ENCODE results near the gene RNF40. TPM values are rescaled to one million over a fixed set of nuclear protein-coding genes. Genes with fewer than 3 reads are reported as not detected.

Gene RNF40
- total RNA-seq, 1 donor from 2014 or later = 182 TPM

DNA sequence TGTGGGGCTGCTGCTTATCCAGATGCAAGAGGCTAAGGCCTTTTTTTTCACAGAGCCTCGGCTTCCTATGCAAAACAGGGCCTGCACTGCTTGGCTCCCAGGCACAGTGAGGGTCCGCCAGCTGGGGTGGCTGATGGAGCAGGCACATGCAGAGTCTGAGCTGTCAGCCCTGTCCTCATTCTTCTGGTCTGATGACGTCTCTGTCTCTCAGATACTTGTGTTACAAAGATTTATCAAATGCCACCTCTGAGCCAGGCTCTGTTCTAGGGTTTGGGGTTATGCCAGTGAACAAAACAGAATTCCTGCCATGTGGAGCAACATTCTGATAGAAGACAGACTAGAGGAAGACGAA is 4.8 kb downstream of the RNF40 start:
- peaks cover 8% of the 10 kb centered on the region for H3K4me1 Mint-ChIP-seq (ENCODE audit: low read depth, unreplicated experiment)
- H3K27ac Mint-ChIP-seq (ENCODE audit: unreplicated experiment) = no peak overlapping the region
- H3K9me3 Mint-ChIP-seq (ENCODE audit: unreplicated experiment) = peaks cover 8% of the 10 kb centered on the region
- H3K27me3 Mint-ChIP-seq (ENCODE audit: unreplicated experiment) = peaks cover 6% of the 10 kb centered on the region
- TF ChIP-seq, protein P1, sequence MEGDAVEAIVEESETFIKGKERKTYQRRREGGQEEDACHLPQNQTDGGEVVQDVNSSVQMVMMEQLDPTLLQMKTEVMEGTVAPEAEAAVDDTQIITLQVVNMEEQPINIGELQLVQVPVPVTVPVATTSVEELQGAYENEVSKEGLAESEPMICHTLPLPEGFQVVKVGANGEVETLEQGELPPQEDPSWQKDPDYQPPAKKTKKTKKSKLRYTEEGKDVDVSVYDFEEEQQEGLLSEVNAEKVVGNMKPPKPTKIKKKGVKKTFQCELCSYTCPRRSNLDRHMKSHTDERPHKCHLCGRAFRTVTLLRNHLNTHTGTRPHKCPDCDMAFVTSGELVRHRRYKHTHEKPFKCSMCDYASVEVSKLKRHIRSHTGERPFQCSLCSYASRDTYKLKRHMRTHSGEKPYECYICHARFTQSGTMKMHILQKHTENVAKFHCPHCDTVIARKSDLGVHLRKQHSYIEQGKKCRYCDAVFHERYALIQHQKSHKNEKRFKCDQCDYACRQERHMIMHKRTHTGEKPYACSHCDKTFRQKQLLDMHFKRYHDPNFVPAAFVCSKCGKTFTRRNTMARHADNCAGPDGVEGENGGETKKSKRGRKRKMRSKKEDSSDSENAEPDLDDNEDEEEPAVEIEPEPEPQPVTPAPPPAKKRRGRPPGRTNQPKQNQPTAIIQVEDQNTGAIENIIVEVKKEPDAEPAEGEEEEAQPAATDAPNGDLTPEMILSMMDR (IDR thresholded peaks at IDR 0.05; ENCODE audit: partially characterized antibody, unreplicated experiment) = no peak
- H3K36me3 Mint-ChIP-seq (ENCODE audit: unreplicated experiment) = peaks cover 5% of the 10 kb centered on the region
- DNase-seq = no peak
- no peak overlapping the region for H3K4me3 Mint-ChIP-seq (ENCODE audit: unreplicated experiment)

DNA sequence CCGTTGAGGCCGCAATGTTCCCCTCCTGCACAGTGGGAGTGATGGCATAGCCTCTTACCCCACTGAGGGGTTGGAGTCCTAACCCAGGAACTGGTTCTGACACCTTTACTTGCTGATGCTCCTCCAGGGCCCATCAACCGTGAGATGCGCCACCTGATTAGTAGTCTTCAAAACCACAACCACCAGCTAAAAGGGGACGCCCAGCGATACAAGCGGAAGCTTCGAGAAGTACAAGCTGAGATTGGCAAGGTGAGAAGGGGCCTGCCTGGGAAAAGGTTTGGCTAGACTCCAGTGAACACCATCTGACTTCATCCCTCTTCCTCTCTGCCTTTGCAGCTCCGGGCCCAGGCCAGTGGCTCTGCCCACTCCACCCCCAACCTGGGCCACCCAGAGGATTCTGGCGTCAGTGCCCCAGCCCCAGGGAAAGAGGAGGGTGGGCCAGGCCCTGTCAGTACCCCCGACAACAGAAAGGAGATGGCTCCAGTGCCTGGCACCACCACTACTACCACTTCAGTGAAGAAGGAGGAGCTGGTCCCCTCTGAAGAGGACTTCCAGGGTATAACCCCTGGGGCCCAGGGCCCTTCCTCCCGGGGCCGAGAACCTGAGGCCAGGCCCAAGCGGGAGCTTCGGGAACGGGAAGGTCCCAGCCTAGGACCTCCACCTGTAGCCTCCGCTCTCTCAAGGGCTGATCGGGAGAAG is 5.8 kb downstream of the RNF40 start:
- DNase-seq = no peak
- Mint-ChIP-seq H3K4me1 (ENCODE audit: low read depth, unreplicated experiment) (peaks cover 8% of the 10 kb centered on the region), H3K27ac (ENCODE audit: unreplicated experiment) (no peak overlapping the region), H3K27me3 (ENCODE audit: unreplicated experiment) (peaks cover 6% of the 10 kb centered on the region), H3K4me3 (ENCODE audit: unreplicated experiment) (no peak overlapping the region), H3K36me3 (ENCODE audit: unreplicated experiment) (peaks cover 5% of the 10 kb centered on the region), H3K9me3 (ENCODE audit: unreplicated experiment) (peaks cover 9% of the 10 kb centered on the region)
- TF ChIP-seq, protein P1 (IDR thresholded peaks at IDR 0.05; ENCODE audit: partially characterized antibody, unreplicated experiment) = no peak

- H3K4me3 Mint-ChIP-seq (ENCODE audit: unreplicated experiment) = no peak overlapping the region
- H3K9me3 Mint-ChIP-seq (ENCODE audit: unreplicated experiment) = peaks cover 11% of the 10 kb centered on the region
- peaks cover 4% of the 10 kb centered on the region for H3K4me1 Mint-ChIP-seq (ENCODE audit: low read depth, unreplicated experiment)
- TF ChIP-seq, protein P1 (IDR thresholded peaks at IDR 0.05; ENCODE audit: partially characterized antibody, unreplicated experiment) = no peak
- peaks cover 5% of the 10 kb centered on the region for H3K36me3 Mint-ChIP-seq (ENCODE audit: unreplicated experiment)
- H3K27ac Mint-ChIP-seq (ENCODE audit: unreplicated experiment) = no peak overlapping the region
- peaks cover 6% of the 10 kb centered on the region for H3K27me3 Mint-ChIP-seq (ENCODE audit: unreplicated experiment)
- no peak for DNase-seq
Observed at GRCh38 chr16:30768583-30769181, 6.6 kb downstream of the RNF40 start.

DNA sequence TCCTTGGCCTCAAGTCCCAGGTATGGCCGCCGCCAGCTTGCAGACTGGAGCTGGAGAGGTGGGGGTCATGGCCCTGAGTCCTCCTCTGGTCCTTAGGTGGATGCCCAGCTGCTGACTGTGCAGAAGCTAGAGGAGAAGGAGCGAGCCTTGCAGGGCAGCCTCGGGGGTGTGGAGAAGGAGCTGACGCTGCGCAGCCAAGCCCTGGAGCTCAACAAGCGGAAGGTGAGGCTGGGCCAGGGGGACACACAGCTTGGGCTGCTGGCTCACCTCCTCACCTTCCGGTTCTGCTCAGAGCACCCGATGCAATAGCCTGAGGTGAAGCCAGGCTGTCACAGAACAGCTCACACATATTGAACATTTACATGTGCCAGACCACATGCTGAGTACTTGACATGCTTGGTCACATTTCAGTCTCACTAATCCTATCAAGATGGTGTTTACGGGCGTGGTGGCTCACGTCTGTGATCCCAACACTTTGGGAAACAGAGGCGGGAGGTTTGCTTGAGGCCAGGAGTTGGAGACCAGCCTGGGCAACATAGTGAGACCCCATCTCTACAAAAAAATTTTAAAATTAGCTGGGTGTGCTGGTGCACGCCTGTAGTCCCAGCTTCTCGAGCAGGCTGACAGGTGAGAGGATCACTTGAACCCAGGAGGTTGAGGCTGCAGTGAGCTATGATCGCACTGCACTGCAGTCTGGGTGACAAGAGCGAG is 7.4 kb downstream of the RNF40 start:
- Mint-ChIP-seq H3K4me3 (ENCODE audit: unreplicated experiment) (no peak overlapping the region), H3K9me3 (ENCODE audit: unreplicated experiment) (peaks cover 13% of the 10 kb centered on the region), H3K4me1 (ENCODE audit: low read depth, unreplicated experiment) (peaks cover 3% of the 10 kb centered on the region), H3K27ac (ENCODE audit: unreplicated experiment) (no peak overlapping the region), H3K36me3 (ENCODE audit: unreplicated experiment) (peaks cover 5% of the 10 kb centered on the region), H3K27me3 (ENCODE audit: unreplicated experiment) (peaks cover 7% of the 10 kb centered on the region)
- TF ChIP-seq, protein P1 (IDR thresholded peaks at IDR 0.05; ENCODE audit: partially characterized antibody, unreplicated experiment) = no peak
- DNase-seq = no peak

DNA sequence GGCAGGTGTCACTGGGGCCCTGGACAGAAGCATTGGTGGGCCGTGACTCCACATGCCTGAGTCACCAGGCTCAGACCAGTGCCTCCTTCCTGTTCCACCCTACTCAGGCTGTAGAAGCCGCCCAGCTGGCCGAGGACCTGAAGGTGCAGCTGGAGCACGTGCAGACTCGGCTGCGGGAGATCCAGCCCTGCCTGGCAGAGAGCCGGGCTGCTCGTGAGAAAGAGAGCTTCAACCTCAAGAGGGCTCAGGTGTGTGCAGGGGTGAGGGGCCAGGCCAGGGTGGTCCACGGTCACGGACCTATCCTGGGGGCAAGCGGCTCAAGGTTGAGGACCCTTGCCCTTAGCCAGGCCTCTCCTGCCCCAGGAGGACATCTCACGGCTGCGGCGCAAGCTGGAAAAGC is 9.6 kb downstream of the RNF40 start:
- peaks cover 4% of the 10 kb centered on the region for H3K4me1 Mint-ChIP-seq (ENCODE audit: low read depth, unreplicated experiment)
- H3K9me3 Mint-ChIP-seq (ENCODE audit: unreplicated experiment) = peaks cover 18% of the 10 kb centered on the region
- H3K27ac Mint-ChIP-seq (ENCODE audit: unreplicated experiment) = no peak overlapping the region
- no peak overlapping the region for H3K4me3 Mint-ChIP-seq (ENCODE audit: unreplicated experiment)
- TF ChIP-seq, protein P1 (IDR thresholded peaks at IDR 0.05; ENCODE audit: partially characterized antibody, unreplicated experiment) = no peak
- H3K36me3 Mint-ChIP-seq (ENCODE audit: unreplicated experiment) = peaks cover 5% of the 10 kb centered on the region
- H3K27me3 Mint-ChIP-seq (ENCODE audit: unreplicated experiment) = peaks cover 11% of the 10 kb centered on the region
- DNase-seq = no peak
